GM21576 (cell line): ENCODE results near the gene ABI3.
"Not testable (repeated sequence)": the region's sequence is repeated elsewhere in the genome, so short reads cannot be mapped to it uniquely, and the experiment has no call there.

Source experiments
- ATAC-seq: cut with Tn5 transposase; IDR thresholded peaks from one replicate; pipeline ENCODE4 v1.9.1; 2021; ENCODE audit warnings: mild to moderate bottlenecking, moderate library complexity; ENCODE audit not compliant: unreplicated experiment

Gene ABI3

DNA sequence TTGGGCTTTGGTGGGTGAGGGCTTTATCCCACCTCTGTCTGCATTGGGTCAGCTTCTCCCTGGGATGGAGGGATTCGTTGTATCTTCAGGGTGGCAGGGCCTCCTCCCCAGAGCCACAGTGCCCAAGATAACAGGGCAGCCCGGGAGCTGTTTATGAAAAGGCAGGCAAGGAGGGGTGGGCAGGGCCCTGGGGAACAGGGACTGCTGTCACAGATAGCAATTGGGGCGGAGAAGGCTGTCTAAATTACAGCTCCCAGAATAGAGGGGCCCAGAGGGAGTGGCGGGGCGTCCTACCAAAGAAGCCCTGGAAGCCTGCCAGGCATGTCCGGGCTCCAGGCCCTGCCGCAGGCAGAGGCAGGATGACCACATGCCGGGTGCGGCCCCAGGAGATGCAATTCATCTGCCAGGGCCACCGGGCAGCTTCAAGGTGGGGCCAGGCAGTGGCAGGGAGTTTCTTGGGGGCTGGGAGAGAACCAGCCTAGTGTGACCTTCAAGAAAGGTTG, 38.8 kb downstream of the ABI3 start:
- no peak for ATAC-seq

DNA sequence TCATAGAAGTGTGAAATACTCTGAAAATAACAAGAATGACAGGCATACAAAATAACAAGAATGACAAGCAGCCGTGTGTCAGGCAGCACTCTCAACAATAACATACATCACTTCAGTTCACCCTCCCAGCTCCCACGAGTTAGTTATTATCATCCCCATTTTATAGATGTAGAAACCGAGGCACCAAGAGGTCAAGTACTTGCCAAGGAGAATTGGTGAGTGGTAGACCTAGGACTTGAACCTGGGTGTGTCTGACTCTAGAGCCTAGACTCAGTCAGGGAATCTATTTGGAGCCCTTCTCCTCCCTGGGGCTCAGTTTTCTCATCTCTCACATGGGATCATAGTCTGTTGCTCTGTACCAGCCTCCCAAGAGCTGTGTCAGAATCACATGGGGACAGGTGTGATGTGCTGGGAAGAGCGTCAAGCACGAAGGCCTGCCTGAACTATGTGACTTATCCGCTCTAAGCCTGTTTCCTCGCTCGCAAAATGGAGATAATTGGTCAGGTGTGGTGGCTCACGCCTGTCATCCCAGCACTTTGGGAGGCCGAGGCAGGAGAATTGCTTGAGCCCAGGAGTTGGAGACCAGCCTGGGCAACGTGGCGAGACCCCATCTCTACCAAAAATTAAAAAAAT, 39.5 kb downstream of the ABI3 start:
- ATAC-seq, result no peak

DNA sequence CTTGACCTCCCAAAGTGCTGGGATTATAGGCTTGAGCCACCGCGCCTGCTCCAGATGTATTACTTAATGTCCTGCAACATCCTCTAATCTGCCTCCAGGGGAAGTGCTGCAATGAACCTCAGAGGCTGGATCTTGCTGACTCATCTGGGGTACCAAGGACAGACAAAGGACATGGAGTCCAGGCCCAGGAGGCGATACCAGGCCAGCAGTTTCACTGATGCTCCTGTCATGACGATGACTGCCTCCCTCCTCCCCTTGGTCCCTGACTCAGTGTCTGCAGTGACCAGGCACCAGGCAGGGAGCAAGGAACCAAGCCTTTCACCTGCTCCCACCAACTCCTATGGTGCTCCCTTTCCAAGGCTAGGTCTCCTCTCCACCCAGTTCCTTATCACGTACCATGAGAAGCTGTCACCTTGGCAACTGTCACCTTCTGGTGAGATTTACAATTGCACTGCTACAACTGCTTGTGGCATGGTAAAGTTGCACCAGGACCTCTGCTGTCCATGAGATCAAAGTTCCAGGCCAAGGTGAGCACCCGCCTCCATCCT, 41.7 kb downstream of the ABI3 start:
- no peak for ATAC-seq

DNA sequence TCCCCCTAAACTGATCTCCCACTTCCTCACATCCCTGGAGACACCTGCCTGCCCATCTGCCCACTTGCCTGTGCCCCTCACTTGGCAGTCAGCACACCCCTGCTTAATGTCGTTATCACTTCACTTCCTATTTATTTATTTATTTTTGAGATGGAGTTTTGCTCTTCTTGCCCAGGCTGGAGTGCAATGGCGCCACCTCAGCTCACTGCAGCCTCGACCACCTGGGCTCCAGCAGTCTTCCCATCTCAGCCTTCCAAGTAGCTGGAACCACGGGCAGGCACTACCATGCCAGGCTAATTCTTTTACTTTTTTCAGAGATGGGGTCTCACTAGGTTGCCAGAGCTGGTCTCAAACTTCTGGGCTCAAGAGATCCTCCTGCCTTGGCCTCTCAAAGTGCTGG, 43.6 kb downstream of the ABI3 start:
- ATAC-seq, result no peak

DNA sequence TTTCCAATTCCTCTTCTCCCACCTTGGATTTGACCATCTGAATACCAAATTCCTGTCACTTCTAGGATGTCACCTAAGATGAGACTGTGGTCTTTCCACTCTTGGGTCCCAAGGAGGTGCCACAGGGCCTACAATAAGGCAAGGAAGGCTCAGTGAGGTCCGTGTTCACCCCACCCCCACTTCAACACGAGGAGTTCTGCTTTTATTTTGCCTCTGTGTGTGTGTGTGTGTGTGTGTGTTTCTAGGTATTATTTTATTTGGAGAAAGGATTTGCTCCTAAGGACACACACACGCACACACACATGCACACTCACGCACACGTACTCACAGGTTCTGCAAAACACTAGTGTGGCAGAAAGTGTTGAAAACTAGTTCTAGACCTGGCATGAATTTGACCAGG, 44.6 kb downstream of the ABI3 start:
- no peak for ATAC-seq

DNA sequence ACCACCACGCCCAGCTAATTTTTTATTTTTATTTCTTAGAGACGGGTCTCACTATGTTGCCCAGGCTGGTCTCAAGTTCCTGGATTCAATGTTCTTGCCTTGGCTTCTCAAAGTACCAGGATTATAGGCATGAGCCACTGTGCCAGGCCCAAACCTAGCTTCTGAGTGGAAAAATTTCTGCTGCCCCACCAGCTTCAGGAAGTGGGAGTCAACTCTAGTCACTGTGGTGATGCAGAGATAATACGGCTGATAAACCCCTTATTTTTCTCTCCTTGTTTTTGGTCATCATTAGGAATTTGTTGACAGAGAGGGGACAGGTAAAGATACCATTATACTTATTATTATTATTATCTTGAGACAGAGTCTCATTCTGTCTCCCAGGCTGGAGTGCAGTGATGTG, 47.9 kb downstream of the ABI3 start:
- ATAC-seq, result no peak

DNA sequence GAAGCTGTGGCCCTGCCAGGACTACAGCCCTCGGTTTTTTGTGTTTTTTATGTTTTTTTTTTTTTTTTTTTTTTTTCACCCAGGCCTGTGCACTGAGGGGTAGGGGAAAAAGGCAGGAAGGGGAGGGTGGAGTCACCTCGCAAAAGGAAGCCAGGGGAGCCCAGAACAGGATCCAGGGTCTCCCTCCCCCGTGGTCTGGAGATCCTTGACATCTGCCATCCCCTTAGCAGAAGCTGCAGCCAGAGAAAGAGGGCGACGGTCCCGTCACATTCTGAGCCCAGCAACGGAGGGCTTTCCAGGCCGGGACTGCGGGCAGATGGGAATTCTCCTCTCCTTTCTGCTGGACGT, 49.1 kb downstream of the ABI3 start:
- no peak for ATAC-seq

DNA sequence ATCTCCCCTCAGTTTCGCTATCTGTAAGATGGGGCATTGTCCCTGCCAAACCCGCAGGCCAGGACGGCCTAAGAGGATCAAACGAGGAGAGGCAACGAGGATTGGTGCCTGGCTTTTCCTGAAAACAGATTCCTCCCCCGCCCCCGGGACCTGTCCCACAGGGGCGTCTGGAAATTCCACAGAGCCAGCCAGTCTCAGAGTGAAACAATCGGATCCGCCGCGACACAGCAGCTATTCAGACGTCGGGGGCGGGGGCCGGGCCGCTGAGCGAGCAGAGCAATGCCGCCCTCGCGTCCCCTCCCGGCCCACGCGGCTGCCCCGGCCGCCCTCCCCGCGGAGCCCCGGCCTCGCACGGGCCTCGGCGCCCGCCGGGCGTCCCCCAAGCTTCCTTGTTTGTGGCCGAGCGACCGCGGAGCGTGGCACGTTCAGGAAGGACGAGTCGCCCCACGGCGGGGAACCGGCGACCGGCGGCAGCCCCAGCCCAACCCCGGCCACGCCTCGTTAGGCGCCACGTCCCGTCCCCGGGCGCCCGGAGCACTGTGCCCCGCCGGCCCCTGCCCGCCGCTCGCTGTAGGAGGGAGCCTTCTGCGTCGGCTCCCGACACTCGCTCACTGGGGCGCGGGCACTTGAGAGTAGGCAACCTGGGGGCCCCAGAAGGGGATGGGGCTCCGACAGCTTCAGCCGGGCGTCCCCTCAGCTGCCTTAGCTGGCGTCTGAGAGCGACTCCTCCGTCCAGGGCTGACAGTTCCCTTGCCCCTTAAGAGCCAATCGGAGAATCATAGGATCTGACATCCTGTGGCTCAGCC, 49.7 kb downstream of the ABI3 start:
- no peak for ATAC-seq

DNA sequence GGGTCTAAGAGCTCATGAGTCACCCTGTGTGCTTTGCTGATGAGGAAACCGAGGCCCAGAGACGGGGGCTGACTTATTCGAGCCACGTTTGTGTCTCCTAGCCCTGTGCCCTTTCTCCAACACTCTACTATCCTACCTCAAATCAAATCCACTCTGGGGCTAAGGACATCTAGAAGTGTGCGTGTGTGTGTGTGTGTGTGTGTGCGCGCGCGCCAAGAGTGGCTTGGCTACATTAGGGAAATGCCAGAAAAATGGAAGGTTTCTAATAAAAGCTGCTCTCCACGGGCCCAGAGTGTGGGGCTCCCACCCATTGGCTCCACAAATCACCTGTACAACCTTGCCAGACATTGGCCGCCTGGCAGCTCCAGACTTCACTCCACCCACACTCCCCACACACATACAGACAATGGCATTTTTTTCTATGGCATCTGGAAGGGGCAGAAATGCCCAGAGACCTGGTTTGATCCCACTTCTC, 50.3 kb downstream of the ABI3 start:
- ATAC-seq, result no peak

DNA sequence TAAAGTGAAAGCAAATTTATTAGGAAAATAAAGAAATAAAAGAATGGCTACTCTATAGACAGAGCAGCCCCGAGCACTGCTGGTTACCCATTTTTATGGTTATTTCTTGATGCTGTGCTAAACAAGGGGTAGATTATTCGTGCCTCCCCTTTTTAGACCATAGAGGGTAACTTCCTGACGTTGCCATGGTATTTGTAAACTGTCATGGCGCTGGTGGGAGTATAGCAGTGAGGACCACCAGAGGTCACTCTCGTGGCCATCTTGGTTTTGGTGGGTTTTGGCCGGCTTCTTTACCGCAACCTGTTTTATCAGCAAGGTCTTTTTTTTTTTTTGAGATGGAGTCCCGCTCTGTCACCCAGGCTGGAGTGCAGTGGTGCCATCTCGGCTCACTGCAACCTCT, 51.0 kb downstream of the ABI3 start:
- not testable (repeated sequence) for ATAC-seq

DNA sequence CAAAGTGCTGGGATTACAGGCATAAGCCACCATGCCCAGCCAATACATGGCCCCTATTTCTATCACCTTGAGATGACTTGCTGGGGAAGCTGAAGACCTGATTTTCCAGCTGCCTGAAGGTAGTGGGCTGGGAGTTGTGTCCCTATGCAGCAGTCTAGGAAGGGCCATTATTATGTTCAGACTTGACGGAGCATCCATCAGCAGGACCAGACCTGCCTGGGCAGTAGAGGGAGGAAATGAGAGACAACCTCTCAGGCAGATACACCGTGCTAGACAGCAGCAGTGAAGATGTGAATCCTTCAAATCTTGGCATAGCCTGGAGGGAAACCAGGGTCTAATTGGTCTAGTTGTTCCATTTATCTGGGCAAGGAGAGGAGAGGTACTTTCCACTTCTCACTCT, 55.7 kb downstream of the ABI3 start:
- no peak for ATAC-seq

DNA sequence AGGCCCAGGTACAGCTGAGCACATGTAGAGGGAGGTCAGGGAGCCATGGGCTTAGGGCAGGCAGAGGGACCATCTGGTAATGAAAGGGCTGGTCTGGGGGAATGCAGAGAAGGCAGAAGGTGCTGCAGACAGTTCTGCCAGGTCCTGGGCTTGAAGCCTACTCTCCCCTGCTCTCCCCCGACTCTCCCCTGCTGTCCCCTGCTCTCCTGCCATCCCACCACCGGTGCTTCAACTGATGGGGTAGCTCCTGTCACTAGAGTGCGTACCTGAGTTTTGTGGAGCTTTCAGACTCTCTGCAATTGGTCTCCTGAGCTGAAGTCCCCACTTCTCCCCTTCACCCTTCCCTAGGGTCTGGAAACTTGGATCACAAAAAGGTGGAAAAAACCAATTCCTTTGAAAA, 57.4 kb downstream of the ABI3 start:
- ATAC-seq, result no peak

DNA sequence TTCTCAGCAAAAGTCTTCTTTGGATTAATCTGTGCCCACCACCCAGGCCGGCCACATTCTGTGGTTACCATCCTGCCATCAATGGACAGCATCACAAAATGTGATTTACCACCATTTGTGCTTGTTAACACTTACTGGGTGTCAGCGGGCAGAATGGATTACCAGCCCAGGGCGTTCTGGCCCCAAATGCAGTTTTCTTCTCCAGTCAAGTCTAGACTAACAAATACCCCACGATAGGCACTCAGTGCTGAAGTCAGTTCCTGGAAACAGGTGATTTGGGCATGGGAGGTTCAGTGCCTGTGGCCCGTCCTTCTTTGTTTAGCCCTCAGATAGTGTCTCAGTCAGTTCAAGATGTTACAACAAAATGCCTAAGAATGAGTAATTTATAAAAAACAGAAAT, 58.8 kb downstream of the ABI3 start:
- ATAC-seq, result no peak
